G401.6 (cell line): ENCODE results near the gene CMKLR1.

Source experiments
- FAIRE-seq: peaks from 2 replicates; lab custom pipeline; 2012; peaks lifted over from hg19 to GRCh38; lab: Jason Lieb, UNC

CMKLR1 gene

GRCh38 chr12:108335349-108336119 lies 3.6 kb downstream of the CMKLR1 start:
- no peak for FAIRE-seq

- no peak for FAIRE-seq
Measured at GRCh38 chr12:108333898-108334699, 5.0 kb downstream of the CMKLR1 start.

DNA sequence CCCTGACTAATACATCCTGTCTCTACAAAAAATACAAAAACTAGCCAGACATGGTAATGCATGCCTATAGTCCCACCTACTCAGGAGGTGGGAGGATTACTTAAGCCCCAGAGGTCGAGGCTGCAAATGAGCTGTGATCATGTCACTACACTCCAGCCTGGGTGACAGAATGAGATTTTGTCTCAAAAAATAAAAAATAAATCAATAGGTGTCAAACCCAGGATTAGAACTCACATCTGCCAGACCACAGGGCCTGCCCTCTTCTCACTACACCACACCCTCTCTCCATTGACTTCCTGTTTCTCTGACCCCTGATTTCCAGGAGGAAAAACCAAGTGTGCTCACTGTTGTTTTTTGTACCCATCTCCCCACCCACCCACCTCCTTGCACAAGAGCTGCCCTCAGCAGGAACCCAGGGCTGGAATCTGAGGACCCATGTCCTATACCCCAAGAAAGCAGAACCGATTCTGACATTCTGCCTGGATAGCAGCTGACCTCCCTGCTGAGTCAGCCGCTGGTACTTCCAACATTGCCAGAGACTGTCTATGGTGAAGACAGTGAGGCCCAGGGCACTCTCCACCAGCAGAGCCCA lies 6.2 kb downstream of the CMKLR1 start:
- FAIRE-seq = no peak

GRCh38 chr12:108328420-108328819 lies 10.7 kb downstream of the CMKLR1 start:
- FAIRE-seq = no peak

GRCh38 chr12:108327621-108328344 lies 11.3 kb downstream of the CMKLR1 start:
- no peak for FAIRE-seq

- FAIRE-seq = no peak
Measured at GRCh38 chr12:108326254-108326750, 12.8 kb downstream of the CMKLR1 start.

DNA sequence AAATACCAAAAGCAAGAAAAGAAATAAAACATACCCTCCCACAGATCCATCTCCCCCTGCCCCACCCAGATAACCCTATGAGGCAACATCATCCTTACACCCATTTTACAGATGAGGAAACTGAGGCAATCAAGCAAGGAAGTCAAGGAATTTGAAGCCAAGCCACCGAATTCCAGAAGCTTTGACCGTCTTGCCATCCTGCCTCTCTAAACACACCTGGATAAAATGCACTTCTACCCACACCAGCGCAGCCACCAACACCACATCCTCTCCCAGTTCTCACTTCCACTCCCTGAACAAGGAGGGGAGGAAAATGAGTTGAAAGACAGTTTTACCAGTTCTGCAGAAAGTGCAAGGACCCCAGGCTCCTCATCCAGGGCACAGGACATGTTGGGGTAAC lies 13.6 kb downstream of the CMKLR1 start:
- FAIRE-seq = no peak

DNA sequence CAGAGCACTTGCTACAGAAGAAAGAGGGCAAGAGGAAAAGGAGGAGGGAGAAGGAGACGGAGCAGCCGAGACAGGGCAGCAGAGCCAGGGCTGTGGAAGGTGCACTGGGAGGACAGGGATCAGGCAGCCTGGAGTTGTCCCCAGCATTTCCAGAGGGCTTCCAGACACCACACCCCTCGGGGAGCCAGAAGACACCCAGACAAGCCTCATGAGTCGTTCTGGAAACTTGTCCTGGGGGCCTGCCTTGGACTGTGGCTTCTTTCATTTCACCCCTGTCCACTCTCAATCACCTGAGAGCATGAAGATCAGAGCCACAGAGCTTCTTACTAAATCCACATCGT lies 14.1 kb downstream of the CMKLR1 start:
- FAIRE-seq = no peak

DNA sequence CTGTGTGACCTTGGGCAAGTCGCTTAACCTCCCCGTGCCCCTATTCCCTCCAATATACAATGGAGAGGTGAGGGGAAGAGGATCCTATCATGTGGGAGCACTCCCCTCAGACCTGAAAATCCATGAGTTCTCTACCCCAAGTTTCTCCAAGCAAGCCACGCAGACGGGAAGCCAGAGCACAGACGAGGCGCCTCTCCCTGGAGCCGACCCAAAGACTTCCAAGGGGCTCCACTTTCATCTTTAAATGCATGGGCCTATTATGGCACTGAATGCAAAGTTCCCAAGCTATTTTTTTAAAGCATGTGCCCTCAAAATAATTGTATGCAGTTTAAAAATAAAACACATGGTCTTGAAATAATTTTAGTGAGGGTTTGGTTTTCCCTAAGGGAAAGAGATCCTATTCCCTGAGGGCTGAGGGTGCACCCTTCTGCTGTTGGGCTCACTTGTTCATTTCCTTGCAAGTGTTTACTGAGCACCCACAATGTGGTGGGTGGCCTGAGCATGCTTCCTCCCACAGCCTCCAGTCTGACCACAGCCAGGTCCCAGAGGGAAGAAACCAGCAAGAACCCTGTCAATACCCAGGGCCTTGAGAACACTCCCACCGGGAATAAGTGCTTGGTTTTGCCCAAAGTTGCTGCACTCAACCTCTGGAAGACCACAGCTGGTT lies 14.6 kb downstream of the CMKLR1 start:
- no peak for FAIRE-seq

GRCh38 chr12:108323581-108323980 lies 15.5 kb downstream of the CMKLR1 start:
- FAIRE-seq = no peak

DNA sequence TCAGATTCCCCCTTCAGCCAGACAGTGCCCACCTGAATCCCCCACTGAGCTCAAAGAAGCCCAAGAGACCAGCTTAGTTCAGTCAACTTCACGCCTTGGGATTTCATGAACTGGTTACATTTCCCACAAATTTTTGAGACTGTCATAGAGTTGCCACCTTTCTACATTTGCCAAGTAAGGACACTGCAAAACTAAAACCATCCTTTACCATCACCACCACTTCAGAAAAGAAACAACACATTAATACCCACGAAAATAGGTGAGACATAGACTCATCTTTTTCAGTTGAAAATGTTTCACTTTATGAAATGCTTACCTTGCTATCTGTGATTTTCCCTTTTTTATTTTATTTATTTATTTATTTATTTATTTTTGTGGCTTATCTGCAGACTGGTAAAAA lies 16.1 kb downstream of the CMKLR1 start:
- no peak for FAIRE-seq

DNA sequence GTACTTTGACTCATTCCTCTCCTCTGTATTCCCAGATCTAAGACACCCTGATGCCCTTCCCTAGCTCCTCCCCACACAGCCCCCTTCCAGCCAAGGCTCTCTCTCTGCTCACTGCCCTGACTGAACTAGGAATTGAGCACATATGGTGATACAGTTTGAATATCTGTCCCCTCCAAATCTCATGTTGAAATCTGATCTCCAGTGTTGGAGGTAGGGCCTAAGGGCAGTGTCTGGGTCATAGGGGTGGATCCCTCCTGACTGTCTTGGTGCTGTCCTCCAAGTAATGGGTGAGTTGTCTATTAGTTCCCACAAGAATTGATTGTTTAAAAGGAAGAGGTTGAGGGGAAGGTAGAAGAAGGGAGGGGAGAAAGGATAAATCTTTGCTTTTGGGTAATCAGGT lies 17.4 kb downstream of the CMKLR1 start:
- no peak for FAIRE-seq

DNA sequence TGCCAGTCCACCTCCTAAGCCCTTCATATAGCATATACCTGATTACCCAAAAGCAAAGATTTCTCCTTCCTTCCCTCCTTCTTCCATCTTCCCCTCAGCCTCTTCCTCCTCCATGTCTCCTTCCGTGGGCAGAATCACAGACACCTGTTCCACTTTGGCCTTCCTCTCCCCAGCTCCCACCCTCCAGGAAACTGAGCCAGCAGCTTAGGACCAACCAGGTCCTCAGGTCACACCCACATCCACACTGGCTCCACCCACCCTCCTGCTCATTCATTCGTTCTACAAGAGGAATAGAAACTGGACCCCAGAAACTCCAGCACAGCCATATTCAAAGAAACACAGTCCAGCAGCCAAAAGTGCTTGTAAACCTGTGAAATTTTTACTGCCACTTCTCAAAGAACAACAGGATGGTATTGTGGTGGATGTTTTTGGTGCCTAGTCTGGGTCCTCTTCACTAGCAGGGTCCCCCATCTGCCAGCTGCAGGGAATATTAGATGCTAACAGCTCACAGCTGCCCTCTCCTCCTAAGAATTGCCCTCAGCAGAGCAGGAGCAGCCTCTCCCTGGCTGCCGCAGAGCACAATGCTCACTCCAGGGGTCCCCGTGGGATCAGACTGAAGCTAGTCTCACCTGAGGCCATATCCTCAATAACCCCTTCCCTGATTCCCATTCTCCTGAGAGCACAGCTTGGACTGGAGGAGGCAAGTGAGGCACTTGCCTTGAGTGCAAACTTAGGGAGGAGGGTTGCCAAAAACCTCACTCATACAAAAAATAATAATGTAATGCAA lies 18.4 kb downstream of the CMKLR1 start:
- no peak for FAIRE-seq

- FAIRE-seq = no peak
Measured at GRCh38 chr12:108319277-108320234, 19.6 kb downstream of the CMKLR1 start.

DNA sequence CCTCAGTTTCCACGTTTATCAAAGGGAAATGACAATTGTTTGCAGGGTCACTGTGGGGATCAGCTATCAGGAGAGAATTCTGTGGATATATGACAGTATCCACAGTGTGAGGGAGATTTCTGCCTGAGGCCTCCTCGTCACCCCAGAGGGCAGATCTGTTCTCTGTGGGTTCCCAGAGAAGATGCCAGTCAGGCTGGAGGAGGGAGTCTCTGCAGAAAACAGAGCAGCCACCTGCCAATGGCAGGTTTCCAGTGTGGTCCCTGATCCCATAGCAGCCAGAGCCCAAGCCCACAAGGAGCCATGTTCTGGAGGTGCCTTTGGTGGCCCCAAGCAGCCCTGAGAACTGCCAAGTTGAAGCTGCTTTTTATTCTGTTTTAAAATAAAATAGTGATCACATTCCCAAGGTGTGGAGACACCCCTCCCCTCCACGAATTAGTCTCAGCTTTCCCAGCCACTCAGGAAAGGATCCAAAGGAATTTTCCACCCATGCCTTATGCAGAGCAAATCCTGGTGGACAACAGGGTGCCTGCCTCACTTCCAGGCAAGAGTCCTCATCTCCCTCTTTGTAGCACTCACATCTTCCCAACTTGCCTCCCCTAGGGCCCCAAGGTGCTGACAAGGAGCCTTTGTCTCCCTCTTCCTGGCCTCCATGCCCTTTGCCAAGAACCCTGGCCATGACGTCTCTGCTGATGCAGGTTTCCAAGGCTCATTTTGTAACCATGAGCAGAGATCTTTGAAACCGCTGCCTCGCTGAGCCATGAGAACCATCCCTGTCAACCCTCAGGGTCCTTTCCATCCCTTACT lies 20.4 kb downstream of the CMKLR1 start:
- FAIRE-seq = no peak

DNA sequence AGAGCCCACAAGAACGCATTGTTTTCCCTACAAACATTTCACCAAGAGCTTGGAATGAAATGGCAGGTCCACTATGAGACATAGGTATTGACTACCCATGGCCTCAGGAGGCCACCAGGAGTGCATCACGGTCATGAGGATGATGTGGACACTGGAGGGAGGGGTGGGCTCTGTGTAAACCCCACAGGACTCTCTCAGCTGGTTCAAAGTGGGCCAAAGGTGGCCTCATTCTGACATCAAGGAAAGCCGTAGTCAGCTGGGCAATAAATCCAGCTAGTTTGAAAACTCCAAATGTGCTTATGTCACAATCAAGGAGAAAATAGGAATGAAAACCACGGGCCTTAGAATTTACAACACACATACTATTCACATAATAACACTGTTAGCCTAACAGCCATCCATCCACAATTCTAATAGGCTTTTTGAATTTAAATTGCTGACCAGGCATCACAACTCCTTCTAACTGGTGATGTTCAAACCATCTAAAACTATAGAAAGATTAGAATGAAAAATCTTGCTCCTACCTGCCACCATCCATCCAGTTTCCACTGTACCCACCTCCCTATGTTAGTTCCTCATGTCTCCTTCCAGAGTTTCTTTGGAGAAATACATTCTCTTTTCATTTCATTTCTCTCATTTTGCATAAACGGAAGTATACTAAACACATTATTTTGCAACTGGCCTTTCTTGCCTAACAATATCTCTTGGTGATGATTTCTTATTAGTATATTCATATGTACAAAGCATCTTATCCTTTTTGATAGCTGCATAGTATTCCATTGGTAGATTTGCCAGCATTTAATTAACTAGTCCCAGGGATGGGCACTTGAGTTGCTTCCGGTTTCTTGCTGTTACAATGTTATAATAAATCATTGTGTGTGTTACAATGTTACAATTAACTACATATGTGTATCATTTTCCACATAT lies 21.5 kb downstream of the CMKLR1 start:
- no peak for FAIRE-seq

GRCh38 chr12:108316176-108317086 lies 22.7 kb downstream of the CMKLR1 start:
- no peak for FAIRE-seq
